GM18526 (cell line): Measurements from ENCODE around the gene PTP4A2.

ENCODE experiments used
- POLR2A ChIP-seq: IDR thresholded peaks from 3 replicates; pipeline ENCODE4 v1.6.1; 2011; ENCODE audit not compliant: insufficient read length; ENCODE audit errors: extremely low read depth

Gene PTP4A2

DNA sequence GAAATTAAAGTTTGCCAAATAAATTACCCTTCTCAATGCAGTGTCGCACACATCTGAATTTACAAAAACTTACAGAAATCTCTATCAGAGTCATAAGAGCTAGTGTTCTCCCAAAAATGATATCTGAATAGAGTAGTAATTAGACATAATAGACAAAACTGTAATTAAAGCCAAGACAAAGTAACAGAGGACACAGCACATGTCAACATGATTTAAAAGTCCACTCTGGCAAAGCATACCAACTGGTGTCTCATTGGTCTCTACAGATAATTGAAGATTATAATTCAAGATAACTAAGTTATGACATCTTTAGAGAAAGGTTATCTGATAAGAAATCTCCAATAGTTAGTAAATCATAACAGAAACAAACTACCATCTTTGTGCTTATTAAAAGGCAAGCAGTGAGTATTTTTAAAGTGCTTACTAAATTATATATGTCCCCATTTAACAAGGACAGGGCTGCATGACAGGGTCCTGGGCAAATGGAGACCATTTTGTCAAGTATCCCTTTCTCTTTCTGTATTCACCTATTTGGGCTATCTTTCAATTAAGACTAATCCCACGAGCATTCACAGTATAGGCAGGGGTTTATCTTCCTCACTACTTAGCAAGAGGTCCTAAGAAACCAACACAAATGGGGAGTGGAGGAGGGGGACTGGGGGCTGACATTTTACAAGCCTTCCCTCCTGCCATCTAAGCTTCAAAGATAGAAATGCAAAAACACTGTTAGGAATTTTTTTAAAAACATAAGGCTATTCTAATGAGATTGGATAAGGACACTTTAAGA lies 26.0 kb downstream of the PTP4A2 start:
- TF ChIP-seq POLR2A, result no peak

DNA sequence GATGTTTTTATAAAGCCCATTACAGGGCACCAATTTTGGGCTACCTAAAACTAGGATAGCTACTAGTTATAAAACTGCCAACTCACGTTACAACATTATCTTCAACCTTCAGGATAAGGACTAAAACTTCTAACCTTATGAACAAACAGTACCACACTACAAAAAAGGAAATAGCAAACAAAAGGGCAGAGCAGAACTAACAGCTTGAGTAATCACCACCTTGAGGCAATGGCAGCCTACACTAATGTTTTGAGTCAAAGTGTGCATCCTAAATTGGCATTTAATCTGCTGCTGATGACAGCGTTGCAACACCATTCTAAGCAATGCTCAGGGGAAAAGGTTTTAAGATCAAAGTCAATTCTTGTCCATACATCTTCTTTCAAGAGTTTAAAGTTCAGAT lies 27.2 kb downstream of the PTP4A2 start:
- no peak for TF ChIP-seq POLR2A

DNA sequence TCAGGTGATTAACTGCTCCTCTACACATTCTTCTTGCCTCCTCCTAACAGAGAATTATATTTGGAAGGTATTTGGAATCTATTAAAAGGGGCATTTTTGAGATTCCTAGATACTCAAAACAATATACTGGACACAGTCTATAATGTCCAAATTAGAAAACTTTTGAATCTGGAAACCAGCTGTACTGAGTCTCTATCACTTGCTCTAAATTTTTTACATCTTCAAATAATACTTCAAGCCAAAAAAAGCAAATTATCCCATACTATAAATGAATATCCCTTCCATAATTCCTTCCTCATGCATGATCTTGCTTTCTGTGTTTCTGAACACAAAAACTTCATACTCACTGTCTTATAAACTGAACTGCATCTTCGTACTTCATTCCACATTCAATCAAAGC lies 28.5 kb downstream of the PTP4A2 start:
- no peak for TF ChIP-seq POLR2A

DNA sequence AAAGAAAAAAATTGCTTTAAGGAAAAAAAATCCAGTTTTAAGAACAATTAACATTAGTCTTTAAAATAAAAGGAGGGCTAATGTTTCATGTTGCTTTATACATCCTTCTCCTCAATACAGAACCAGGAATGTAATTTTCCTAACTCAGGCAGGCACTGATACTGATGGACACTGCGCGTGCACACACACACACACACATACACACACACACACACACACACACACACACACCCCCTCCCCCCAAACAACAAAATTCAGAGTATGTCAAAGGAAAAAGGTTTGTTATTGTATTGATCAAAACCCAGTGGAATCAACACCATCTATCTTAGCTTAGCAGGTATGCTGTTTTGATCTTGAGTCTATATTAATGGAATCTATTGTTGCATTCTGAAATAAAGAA lies 31.6 kb downstream of the PTP4A2 start:
- TF ChIP-seq POLR2A, result no peak

DNA sequence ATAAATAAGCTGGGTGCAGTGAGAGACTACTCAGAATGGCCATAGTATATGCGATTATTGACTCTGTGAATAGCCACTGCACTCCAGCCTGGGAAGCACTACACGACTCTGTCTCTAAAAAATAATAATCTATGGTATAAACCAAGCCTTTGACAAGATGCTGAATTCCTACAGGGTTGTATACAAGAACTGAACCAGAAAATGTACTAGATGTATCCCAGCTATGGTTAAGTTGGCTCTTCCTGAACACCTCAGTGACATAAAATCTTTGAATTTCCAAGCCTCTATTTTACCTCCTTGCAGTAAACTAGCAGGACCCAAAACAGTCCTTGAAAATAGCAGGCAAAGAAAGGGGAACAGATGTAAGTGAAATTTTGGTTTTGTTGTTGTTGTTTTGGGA lies 32.5 kb downstream of the PTP4A2 start:
- no peak for TF ChIP-seq POLR2A

DNA sequence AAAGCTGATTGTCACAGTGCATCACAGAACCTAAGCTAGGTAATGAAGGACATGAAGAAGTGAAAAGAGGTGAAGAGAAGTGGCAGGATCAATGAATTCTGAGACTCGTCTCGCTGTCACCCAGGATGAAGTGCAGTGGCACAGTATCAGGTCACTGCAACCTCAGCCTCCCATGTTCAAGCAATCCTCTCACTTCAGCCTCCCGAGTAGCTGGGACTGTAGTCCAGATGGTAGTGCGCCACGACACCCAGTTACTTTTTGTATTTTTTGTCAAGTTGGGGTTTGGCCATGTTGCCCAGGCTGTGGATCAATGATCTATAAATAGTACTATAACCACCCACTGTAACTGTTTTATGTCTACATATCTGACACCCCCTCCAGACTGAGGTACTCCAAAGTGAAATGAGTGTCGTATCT lies 33.1 kb downstream of the PTP4A2 start:
- no peak for TF ChIP-seq POLR2A

DNA sequence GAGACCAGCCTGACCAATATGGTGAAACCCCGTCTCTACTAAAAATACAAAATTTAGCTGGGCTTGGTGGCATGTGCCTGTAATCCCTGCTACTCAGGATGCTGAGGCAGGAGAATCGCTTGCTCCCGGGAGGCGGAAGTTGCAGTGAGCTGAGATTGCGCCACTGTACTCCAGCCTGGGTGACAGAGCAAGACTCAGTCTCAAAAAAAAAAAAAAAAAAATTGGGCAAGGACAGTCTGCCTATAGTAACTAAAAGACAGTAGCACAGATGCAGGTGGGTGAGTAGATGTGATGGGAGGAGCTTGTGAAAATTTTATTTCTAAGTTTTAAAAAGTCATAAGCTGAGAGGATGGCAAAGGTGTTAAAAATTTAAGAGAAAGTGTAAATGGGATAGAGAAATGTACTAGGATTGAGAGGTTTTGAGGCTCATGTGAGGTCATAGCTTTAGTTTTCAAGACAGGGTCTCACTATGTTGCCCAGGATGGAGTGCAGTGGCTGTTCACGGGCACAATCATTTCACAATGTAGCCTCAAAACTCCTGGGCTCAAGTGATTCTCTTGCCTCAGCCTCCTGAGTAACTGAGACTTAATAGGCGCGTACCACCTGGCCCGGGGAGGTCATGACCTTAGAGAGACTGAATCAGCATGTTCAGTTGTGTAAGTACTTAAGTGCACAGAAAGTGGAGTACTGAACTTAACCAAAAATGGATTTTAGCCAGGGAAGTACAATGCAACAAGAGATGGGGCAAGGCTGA lies 33.7 kb downstream of the PTP4A2 start:
- TF ChIP-seq POLR2A, result no peak

DNA sequence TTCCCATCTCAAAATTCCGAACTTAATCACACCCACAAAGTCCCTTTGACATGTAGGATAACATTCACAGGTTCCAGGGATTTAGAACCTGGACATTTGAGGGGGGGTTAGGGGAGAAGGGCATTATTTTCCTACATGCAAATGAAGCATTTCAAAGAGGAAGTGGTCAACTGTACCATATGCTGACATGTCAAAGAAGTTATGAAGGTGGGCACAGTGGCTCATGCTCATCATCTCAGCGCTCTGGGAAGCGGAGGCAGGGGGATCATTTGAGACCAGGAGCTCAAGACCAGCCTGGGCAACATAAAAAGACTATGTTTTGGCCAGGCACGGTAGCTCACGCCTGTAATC lies 35.7 kb downstream of the PTP4A2 start:
- no peak for TF ChIP-seq POLR2A

DNA sequence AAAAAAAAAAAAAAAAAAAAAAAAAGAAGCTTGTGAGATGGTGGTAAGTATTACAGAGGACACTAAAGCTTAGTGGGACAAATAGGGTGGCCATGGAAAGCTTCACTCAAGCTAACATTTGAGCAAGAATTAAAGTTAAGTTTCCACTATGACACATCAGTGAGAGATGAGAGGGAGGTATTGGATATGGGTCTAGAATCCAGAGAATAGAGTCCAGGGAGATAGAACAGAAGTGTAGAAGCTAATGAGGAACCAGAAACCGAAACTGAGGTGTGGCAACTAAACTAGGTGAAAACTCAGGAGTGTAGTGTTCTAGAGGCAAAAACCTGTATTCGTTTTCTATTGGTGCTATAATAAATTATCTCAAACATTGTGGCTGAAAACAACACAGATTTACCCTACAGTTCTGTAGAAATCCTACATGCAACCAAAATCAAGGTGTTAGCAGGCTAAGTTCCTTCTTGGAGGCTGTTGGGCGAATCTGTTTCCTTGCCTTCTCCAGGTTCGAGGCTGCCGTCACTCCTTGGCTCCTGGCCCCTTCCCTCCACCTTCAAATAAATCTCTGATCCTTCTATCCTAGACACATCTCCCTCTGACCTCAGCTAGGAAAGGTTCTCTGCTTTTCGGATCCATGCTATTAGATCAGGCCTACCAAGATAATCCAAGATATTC lies 36.2 kb downstream of the PTP4A2 start:
- no peak for TF ChIP-seq POLR2A

DNA sequence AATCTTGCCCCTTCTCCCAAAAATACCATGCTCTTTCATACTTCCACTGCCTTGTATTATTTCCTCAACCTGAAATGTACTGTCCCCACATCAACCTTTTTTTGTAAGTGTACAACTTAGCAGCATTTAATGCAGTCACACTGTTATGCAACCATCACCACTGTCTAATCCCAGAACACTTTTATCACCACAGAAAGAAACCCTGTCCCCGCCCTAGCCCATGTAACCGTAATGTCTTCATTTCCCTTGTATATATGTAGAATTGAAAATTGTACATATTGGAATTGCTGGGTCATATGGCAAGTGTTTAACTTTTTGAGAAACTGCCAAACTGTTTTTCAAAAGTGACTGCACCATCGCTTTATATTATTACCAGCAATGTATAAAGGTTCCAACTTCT lies 37.4 kb downstream of the PTP4A2 start:
- TF ChIP-seq POLR2A, result no peak

DNA sequence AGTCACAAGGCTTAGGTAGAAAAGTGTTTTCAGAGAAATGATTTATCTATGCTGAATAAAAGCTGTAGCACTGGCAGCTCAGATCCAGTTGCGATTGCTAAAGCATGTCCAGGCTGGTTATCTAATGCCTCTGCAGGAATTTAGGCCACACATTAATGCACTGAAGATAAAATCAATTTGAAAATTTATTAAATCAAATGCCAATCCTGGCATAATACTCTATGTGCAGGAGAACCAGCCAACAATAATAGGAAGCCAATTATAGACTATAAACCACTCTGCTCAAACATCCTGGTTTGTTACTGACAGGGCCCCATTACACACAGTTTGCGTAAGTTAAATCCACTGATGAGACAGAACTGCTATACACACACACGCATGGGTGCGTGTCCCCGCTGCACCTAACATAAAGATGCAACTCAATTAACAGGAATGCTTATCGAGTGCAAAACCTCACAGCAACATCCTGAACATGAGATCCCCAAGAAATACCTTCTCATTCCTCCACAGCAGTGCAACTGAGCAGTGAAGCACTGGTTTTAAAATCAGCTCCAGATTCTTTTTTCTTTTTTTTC lies 40.6 kb downstream of the PTP4A2 start:
- TF ChIP-seq POLR2A, result no peak

DNA sequence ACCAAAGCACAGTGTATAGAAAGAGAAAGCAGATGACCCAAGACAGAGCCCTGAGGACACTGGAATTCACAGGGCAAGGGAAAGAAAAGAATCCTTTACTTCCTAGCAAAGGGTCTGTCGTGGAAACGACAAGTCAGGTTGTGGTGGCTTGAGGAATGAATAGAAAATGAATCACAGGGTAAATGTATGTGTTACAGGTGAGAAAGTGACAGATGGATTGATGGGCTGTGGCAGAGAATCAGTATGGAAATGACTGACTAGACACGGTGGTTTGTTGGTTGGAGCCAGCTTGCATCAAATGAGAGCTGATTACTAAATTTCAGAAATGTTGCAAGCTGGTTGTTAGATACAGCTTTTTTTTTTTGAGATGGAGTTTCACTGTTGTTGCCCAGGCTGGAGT lies 46.9 kb downstream of the PTP4A2 start:
- TF ChIP-seq POLR2A, result no peak

DNA sequence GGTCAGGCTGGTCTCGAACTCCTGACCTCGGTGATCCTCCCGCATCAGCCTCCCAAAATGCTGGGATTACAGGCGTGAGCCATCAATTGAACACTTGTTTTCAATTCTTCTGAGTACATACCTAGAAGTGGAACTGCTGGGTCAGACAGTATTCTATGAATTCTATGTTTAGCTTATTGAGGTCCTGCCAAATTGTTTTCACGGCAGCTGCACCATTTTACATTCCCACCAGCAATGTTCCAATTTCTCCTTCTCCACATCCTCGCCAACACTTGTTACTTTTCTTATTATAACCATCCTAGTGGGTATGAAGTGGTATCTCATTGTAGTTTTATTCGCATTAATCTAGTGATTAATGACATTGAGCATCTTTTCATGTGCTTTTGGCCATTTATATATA lies 49.9 kb downstream of the PTP4A2 start:
- no peak for TF ChIP-seq POLR2A

DNA sequence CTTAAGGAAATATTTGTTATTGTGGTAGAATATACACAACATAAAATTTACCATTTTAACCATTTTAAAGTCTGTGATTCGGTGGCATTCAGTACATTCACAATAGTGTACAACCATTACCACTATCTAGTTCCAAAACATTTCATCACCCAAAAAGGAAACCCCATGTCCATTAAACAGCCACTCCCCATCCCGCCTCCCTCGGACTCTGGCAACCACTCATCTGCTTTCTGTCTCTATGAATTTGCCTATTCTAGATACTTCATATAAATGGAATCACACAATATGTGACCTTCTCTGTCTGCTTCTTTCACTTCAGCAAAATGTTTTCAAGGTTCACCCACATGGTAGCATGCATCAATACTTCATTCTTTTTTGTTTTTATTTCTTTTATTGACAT lies 51.3 kb downstream of the PTP4A2 start:
- no peak for TF ChIP-seq POLR2A

DNA sequence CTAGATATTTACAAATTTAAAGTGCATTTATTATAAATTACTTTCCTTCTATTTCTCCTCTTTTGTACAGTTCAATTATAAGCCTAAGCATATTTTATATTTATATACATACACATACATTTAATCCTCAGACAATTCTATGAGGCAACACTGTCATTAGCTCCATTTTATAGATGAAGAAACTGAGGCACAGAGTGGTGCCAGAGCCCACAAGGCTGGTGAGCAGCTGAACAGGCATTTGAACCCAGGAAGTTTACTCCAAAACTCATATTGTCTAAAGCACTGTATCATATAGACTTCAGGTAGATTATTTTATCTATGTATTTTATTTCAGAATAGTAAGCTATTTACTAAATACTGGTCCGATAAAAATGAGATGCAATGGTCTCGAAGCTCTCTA lies 52.3 kb downstream of the PTP4A2 start:
- TF ChIP-seq POLR2A, result no peak

DNA sequence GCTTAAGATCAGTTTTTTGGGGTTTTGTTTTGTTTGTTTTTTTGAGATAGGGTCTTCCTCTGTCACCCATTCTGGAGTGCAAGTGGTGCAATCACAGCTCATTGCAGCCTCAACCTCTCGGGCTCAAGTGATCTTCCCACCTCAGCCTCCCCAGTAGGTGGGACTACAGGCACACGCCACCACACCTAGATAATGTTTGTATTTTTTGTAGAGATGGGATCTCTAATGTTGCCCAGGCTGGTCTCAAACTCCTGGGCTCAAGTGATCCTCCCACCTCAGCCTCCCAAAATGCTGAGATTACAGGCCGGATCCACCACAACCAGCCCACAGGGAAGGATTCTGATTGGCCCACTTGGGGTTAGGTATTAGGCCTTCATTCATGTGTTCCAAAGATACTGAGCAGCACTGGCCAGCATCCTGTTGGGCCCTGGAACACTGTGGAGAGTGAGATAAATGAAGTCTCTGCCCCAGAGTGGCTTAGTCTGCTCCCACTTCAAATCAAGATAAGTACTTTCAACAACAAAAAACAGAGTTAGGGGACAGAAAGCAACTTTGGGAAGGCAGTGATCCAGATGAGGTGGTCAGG lies 54.7 kb downstream of the PTP4A2 start:
- TF ChIP-seq POLR2A, result no peak

DNA sequence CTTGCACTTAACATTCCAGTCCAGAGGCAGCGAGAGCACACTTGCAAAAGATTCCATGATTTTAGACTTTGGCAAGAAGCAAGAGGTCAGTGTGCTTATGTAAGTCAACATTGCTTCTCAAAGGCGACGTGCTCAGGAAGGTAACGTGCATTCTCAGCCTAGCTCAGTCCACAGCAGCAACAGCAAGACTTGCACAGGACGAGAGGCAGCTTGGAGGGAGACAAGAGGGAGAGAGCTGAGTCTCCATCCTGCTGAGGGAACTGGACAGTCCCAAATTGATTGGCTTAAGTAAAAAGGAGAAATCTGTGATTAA lies 56.5 kb downstream of the PTP4A2 start:
- TF ChIP-seq POLR2A, result no peak
